ENCODE data around the gene LIMS4. TPM values are rescaled to one million over a fixed set of nuclear protein-coding genes. Genes with fewer than 3 reads are reported as not detected.

Gene LIMS4
- total RNA-seq, 4 donors from 2014 or later, result not detected

Other genes with a start within 250 kb of the LIMS4 start
- gene RGPD6, start 104.4 kb upstream of the LIMS4 start, total RNA-seq, result 100 to 1,000 TPM in 1 of 4 donors, 10 to 100 TPM in 3; 40.0 to 107 (median 56.9) TPM
- 1 to 10 TPM; 1.2 to 7.7 (median 3.2) TPM for gene BUB1, start 205.2 kb upstream of the LIMS4 start, total RNA-seq

All from suprapubic skin (tissue), 4 donors.